ENCODE results near the gene SYT2.
"Not testable (repeated sequence)": the region's sequence is repeated elsewhere in the genome, so short reads cannot be mapped to it uniquely, and the experiment has no call there.

DNA sequence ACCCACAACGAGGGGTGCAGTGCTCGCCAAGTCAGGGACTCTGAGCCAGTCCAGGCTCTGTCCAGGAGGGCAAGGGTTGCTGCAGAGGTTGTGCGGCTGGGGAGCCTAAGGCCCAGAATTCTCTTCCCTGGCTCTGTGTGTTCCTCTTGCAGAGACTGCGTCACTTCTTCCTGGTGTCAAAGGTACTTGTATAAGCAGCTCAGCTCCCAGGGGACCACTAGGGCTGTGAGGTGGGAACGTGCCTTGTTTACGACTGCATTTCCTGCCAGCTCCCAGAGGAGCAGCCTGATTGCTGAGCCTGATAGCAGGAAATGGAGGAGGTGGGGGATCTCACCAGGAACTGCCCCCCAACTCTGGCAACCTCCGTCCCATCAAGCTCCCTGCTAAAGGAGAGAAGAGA lies 83.2 kb downstream of the SYT2 start:
- TF ChIP-seq, protein P1, sequence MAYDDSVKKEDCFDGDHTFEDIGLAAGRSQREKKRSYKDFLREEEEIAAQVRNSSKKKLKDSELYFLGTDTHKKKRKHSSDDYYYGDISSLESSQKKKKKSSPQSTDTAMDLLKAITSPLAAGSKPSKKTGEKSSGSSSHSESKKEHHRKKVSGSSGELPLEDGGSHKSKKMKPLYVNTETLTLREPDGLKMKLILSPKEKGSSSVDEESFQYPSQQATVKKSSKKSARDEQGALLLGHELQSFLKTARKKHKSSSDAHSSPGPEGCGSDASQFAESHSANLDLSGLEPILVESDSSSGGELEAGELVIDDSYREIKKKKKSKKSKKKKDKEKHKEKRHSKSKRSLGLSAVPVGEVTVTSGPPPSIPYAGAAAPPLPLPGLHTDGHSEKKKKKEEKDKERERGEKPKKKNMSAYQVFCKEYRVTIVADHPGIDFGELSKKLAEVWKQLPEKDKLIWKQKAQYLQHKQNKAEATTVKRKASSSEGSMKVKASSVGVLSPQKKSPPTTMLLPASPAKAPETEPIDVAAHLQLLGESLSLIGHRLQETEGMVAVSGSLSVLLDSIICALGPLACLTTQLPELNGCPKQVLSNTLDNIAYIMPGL (CRISPR knock-in tag; IDR thresholded peaks at IDR 0.05): not testable (repeated sequence)
- TF ChIP-seq, protein P2, sequence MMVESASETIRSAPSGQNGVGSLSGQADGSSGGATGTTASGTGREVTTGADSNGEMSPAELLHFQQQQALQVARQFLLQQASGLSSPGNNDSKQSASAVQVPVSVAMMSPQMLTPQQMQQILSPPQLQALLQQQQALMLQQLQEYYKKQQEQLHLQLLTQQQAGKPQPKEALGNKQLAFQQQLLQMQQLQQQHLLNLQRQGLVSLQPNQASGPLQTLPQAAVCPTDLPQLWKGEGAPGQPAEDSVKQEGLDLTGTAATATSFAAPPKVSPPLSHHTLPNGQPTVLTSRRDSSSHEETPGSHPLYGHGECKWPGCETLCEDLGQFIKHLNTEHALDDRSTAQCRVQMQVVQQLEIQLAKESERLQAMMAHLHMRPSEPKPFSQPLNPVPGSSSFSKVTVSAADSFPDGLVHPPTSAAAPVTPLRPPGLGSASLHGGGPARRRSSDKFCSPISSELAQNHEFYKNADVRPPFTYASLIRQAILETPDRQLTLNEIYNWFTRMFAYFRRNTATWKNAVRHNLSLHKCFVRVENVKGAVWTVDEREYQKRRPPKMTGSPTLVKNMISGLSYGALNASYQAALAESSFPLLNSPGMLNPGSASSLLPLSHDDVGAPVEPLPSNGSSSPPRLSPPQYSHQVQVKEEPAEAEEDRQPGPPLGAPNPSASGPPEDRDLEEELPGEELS (CRISPR knock-in tag; IDR thresholded peaks at IDR 0.05): peak; percentile 73; the same call in 1 of the 2 replicates
- not testable (repeated sequence) for TF ChIP-seq ELF4 (CRISPR knock-in tag; IDR thresholded peaks at IDR 0.05; ENCODE audit: low read depth)

Data from WTC11 (cell line).